Ishikawa (cell line): ENCODE measurements around the gene PAX2.

Source experiments
- CEBPB ChIP-seq: IDR thresholded peaks from 2 replicates; pipeline ENCODE4 v1.6.1; 2012
- CREB1 ChIP-seq: IDR thresholded peaks from 2 replicates; pipeline ENCODE4 v1.6.1; 2012; ENCODE audit warnings: low read depth
- EGR1 ChIP-seq: IDR thresholded peaks from 2 replicates; pipeline ENCODE4 v1.6.1; 2012
- EP300 ChIP-seq: IDR thresholded peaks from 2 replicates; pipeline ENCODE4 v1.6.1; 2012; ENCODE audit warnings: borderline replicate concordance
- FOXM1 ChIP-seq: IDR thresholded peaks from 2 replicates; pipeline ENCODE4 v1.6.1; 2012; ENCODE audit warnings: low read depth, borderline replicate concordance
- NFIC ChIP-seq: IDR thresholded peaks from 2 replicates; pipeline ENCODE4 v1.6.1; 2012
- RAD21 ChIP-seq: IDR thresholded peaks from 2 replicates; pipeline ENCODE4 v1.6.1; 2012; ENCODE audit warnings: low read depth
- TAF1 ChIP-seq: IDR thresholded peaks from 2 replicates; pipeline ENCODE4 v1.6.1; 2012; ENCODE audit warnings: low read depth, mild to moderate bottlenecking
- TCF12 ChIP-seq: IDR thresholded peaks from 2 replicates; pipeline ENCODE4 v1.6.1; 2012; ENCODE audit warnings: low read depth
- TEAD4 ChIP-seq: IDR thresholded peaks from 2 replicates; pipeline ENCODE4 v1.6.1; 2012
- YY1 ChIP-seq: IDR thresholded peaks from 2 replicates; pipeline ENCODE4 v1.6.1; 2012; ENCODE audit warnings: low read depth
- ZBTB7A ChIP-seq: IDR thresholded peaks from 2 replicates; pipeline ENCODE4 v1.6.1; 2012; ENCODE audit warnings: low read depth
- TF ChIP-seq, protein P1 (sequence below): IDR thresholded peaks from 2 replicates; pipeline ENCODE4 v1.6.1; 2012
- TF ChIP-seq, protein P2 (sequence below): IDR thresholded peaks from 2 replicates; pipeline ENCODE4 v1.6.1; 2012
- TF ChIP-seq, protein P3 (sequence below): IDR thresholded peaks from 2 replicates; pipeline ENCODE4 v1.6.1; 2012; ENCODE audit warnings: low read depth, mild to moderate bottlenecking

Gene PAX2

DNA sequence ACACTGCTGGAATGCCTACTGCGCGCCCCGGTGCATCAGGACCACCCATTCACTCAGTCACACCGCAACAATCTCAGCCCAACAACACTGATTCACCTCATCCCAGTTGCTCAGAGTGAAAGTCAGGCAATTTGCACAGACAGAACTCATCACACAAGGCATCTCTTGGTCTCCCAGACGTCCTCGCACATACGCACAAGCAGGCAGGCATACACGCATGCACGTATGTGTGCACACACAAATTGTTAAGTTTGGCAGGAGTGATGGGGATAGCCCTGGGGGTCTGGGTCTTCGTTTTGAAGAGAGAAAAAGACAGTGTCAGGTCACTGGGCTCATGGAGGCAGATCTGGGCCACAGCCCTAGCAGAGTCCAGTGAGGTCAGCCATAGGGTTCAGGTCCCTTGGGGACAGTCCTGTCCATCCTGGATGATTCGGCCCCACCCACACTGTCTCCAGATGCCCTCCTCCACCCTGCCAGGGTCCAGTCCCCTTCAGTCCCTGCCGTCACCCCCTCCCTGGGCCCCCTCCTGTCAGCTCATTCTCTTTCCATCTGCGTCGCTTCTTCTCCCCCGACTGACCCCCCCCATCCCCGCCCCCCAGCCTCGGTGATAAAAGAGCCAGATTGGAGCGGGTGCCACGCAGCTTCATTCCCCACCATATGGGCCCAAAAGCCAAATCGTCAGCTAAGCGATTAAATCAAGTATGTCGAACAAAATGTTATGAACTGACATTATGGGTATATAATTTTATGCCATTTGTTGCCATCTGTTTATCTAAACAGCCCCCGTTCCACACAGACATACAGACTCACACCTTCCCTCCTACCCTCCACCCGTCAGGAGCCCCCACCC, 118.9 kb downstream of the PAX2 start:
- TF ChIP-seq, protein P1, sequence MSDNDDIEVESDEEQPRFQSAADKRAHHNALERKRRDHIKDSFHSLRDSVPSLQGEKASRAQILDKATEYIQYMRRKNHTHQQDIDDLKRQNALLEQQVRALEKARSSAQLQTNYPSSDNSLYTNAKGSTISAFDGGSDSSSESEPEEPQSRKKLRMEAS = no peak
- TF ChIP-seq NFIC = no peak
- no peak for TF ChIP-seq EGR1
- TF ChIP-seq, protein P2, sequence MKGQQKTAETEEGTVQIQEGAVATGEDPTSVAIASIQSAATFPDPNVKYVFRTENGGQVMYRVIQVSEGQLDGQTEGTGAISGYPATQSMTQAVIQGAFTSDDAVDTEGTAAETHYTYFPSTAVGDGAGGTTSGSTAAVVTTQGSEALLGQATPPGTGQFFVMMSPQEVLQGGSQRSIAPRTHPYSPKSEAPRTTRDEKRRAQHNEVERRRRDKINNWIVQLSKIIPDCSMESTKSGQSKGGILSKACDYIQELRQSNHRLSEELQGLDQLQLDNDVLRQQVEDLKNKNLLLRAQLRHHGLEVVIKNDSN = no peak
- no peak for TF ChIP-seq TCF12
- TF ChIP-seq TAF1 = no peak
- no peak for TF ChIP-seq CEBPB
- TF ChIP-seq, protein P3, sequence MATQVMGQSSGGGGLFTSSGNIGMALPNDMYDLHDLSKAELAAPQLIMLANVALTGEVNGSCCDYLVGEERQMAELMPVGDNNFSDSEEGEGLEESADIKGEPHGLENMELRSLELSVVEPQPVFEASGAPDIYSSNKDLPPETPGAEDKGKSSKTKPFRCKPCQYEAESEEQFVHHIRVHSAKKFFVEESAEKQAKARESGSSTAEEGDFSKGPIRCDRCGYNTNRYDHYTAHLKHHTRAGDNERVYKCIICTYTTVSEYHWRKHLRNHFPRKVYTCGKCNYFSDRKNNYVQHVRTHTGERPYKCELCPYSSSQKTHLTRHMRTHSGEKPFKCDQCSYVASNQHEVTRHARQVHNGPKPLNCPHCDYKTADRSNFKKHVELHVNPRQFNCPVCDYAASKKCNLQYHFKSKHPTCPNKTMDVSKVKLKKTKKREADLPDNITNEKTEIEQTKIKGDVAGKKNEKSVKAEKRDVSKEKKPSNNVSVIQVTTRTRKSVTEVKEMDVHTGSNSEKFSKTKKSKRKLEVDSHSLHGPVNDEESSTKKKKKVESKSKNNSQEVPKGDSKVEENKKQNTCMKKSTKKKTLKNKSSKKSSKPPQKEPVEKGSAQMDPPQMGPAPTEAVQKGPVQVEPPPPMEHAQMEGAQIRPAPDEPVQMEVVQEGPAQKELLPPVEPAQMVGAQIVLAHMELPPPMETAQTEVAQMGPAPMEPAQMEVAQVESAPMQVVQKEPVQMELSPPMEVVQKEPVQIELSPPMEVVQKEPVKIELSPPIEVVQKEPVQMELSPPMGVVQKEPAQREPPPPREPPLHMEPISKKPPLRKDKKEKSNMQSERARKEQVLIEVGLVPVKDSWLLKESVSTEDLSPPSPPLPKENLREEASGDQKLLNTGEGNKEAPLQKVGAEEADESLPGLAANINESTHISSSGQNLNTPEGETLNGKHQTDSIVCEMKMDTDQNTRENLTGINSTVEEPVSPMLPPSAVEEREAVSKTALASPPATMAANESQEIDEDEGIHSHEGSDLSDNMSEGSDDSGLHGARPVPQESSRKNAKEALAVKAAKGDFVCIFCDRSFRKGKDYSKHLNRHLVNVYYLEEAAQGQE = no peak
- no peak for TF ChIP-seq ZBTB7A
- no peak for TF ChIP-seq CREB1
- TF ChIP-seq TEAD4 = no peak
- no peak for TF ChIP-seq YY1

- no peak for TF ChIP-seq RAD21
- TF ChIP-seq CEBPB = no peak
- no peak for TF ChIP-seq CREB1
- TF ChIP-seq NFIC = no peak
- TF ChIP-seq, protein P1 = no peak
- no peak for TF ChIP-seq TAF1
- TF ChIP-seq TCF12 = no peak
- TF ChIP-seq, protein P2 = no peak
- TF ChIP-seq TEAD4 = no peak
- no peak for TF ChIP-seq EGR1
- TF ChIP-seq EP300 = no peak
- no peak for TF ChIP-seq ZBTB7A
- TF ChIP-seq, protein P3 = no peak
- TF ChIP-seq YY1 = no peak
Measured at GRCh38 chr10:100864978-100865377, 119.6 kb downstream of the PAX2 start.

- no peak for TF ChIP-seq TEAD4
- TF ChIP-seq CEBPB = no peak
- TF ChIP-seq TAF1 = no peak
- no peak for TF ChIP-seq CREB1
- TF ChIP-seq TCF12 = no peak
- TF ChIP-seq EP300 = no peak
- no peak for TF ChIP-seq FOXM1
- TF ChIP-seq, protein P2 = no peak
- TF ChIP-seq, protein P3 = no peak
- TF ChIP-seq EGR1 = no peak
- TF ChIP-seq RAD21 = no peak
- no peak for TF ChIP-seq YY1
- TF ChIP-seq, protein P1 = no peak
- TF ChIP-seq NFIC = no peak
- no peak for TF ChIP-seq ZBTB7A
Measured at GRCh38 chr10:100866010-100866409, 120.6 kb downstream of the PAX2 start.
